NCI-H1048 (cell line): ENCODE data around the gene LRRC8B.

Experiments
- DNase-seq: peaks from one replicate; lab custom pipeline; 2025; lab: John Stamatoyannopoulos, UW

The LRRC8B gene

DNA sequence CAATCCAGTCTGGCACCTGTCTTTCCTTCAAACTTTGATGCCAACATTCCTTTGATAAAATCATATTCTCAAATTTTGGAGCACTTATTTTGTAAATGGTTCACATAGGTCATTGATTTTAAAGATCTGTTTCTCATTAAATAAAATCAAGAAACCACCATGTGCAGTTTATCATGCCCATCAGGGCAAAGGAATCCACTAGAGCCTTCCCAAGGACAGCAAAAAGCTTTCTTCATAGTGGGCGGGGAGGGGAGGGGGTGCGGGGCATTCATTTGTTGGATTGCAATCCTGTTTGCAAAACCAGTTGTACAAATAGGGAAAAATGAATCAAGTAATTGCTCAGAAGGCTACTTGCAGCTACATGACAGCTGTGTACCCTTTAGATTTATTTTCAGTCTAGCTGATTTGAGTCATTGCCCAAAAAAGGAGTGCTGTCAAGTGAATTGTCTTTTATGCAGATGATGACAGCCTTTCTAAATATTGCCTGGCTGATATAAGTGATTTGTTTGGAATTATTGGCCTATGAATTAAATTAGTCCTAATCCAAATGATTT is 23.0 kb downstream of the LRRC8B start:
- DNase-seq = no peak

DNA sequence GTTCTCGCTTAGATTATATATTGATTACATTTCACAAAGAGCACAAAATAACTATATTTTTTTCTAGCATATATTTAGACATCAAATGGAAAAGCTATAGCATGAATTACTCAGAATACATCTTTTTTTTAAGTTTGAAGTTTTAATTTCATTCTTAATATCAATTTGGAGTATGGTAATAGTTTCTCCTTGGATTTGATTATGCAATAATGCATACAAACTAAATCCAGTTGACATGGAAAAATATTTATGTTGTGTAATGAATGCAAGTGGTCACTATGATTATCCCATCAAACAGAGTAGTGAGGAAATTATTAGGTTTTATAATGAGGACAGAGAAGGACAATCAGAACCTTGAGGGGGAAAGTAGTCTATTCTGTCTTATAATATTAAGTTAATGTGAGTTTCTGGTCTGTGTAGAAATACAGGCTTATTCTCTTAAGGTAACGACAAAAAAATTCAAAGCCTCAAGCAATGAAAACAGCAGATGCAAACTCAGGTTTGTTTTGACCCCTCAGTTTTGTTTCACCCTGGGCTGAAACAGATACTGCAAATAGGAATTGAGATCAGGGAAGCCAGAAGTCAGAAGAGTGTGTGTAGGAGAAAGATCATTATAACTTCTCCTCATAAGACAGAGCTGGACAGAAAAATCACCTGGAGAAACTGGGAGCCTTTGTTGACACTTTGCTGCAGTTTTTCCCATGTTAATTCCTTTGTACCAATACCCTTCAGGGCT is 23.7 kb downstream of the LRRC8B start:
- no peak for DNase-seq

DNA sequence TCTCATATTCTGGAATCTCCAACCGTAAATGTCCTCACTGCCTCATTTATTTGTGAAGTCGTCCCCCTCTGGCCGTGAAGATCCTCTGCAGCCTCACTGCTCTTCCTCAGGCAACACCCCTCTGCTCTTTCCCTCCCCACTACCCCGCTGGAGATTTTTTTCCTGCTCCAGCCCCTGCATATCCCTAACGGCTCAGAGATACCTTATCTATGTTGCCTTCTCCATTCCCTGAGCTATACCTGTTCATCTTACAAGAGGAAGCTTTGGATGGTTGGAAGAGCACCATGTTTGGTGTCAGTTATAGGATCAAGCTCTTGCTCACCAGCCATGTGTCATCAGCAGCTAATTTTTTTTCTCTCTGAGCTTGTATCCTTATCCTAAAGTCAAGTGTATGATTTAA is 26.4 kb downstream of the LRRC8B start:
- no peak for DNase-seq

DNA sequence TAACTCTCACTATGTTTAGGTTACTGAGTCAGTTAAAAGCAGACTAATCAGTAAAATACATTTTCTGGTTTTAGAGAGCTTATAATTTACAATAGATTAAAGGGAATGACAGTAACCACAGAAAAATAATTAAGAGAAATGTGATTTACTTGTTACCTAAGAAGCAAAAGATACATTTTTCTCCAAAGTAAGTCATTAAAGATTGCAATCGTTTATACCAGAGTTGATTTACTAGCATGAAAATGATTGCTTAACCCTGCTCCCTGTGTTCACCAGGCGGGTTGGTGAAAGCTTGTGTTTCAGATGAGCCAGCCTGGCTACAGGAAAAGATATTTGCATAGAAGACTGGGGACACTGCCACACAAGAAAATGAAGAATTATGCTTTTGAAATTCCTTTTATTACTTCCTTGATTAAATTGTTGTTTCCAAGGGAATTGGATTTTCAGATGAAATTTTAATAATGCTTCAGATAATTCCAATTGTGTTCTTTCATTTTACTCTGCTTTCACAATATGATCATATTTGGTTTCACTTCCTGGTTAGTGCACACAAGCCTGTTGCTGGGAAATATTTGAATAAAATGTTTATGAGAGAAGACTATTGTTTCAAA is 27.9 kb downstream of the LRRC8B start:
- peak; percentile 74 for DNase-seq

DNA sequence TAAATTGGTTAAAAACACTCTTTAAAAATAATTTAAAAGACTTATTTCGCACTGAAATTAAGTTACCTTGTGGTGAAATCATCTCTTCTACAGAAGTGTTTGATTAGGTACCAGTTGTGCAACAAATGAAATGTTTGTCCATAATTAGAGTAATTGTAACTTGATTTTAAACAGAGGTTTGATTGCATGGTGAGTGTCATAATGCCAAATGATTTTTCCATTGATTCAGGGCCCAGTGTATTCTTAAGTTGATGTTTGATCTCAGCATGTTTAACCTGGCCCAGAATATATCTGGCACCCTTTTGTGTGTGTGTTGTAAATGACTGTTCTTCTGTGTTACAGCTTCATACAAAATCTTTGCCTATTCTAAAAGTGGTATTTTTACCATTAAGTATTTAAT is 28.5 kb downstream of the LRRC8B start:
- DNase-seq = no peak

DNA sequence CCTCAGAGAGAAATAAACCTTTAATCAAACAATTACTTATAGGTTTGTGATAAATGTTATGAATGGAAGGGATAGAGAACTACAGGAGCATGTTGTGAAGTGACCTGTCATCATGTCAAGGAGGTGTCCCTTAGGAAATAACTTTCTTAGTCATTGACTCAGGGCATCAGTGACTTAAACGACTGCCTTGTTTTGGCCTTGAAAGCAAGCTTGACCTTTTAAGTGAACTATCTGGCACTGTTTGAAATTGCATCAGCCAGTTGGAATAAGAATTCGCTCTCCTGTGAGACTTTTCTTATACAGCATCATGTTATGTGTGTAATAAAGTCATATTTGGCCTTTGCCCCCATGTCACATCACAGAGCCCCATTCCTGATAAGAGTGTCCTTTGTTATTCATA is 30.9 kb downstream of the LRRC8B start:
- DNase-seq = no peak

DNA sequence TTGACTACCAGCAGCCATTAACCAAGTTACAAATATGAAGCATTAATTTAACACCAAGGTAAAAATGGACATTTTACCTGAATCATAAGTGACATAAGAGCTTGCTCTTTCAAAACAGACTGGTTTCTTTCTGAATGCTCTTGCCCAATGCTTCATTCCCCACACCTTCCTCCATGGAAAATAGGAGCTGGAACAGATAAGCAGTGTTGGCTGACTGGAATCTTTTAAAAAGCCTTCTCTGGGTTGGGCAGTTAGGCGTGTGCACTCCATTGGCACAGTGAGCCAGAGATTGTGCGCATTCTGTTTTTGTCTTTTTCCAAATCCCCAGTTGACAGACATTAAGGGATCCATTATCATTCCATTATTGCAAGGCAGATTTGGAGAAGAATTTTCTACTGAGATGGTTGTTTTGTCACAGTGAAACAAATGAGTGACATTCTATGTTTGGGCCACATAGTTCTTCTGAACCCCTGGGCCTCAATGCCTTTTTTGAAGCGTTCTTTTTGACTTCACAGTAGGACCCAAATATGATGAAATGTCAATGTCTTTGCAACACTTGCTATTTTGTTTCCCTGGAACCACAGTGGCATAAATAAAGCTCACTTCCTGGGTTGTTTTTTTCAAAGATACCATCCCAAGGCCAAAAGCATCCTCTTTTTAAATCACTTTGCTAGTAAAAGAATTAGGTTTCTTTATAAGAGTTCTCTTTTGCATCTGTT is 32.3 kb downstream of the LRRC8B start:
- no peak for DNase-seq

DNA sequence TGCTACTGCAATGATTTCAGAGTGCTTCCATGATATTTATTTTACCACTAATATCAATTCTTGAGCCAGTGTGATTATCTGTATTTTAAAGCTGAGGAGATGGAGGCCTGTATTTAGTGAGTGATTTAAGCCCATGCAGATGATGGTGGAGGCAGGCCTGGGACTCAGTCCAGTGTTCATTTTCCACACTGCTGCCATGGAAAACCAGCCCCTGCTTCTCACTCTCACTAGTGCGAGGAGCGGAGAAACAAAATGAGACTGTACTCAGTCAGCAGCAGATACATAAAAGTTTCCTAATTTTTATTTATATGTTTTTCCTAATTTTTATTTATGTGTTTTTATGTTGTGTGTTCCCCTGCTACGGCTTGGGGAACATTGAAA is 32.8 kb downstream of the LRRC8B start:
- no peak for DNase-seq

DNA sequence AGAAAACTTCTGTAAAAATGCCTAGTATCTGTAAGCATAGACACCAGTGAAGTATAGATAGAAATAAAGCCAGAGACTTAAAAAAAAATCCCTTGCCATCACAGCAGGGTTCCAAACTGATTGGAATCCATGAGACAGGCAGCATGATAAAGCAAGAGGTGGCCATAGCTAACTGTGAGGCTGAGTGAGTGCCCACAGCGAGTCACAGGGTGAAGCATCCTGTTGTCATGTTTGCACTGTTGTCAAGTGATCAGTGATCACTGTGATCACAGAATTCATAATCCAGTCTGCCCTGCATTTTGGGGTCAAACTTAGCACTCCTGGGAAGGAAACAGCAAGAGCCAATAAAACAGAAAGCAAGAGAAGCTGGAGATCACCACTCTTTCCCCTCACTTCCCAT is 33.3 kb downstream of the LRRC8B start:
- DNase-seq = no peak

DNA sequence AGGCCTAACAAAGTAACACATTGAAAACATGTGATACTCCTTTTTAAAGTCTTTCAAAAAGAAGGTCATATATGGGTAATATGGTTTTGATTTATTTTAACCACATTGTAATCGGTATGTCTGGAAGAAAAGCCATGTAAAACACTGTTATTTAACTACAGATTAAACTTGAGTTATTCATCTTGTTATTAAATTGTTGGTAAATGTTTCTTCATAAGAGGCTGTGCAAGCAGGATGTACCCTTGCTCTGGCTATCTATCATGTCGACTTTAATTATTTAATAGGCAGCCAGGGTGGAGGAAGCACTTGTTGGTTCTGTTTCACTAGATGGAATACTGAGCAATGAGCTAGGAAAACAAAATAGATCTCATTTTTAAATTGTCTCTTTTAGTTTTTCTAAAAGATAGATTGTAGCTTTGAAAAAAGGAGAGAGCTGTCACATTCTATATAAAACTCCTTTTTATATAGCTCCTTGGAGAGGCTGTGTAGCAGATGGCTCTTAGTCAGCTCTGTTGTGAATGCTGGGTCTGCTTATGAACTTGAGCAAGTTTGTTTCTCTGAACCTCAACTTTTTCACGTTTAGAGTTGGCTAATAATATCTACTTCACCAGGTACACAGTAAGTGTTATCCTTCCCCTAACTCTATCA is 39.5 kb downstream of the LRRC8B start:
- DNase-seq = no peak

DNA sequence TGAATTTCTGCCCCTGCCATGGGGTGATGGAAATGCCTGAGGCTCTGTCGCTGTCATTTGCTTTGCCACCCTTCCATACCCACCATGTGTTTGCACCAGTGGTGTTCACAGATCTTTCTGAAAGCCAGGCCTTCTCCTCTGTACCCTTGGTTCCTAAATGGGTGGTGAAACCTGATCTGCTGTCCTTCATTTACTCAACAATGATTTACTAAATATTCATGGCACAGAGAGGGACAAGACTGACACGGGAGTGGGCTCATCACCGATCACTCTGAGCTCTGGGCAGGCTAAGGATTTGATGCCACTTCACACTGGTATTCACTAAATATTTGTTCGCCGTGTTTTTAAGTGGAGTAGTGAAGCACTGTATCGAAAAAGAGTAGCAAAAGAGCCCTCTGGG is 40.9 kb downstream of the LRRC8B start:
- DNase-seq = no peak

DNA sequence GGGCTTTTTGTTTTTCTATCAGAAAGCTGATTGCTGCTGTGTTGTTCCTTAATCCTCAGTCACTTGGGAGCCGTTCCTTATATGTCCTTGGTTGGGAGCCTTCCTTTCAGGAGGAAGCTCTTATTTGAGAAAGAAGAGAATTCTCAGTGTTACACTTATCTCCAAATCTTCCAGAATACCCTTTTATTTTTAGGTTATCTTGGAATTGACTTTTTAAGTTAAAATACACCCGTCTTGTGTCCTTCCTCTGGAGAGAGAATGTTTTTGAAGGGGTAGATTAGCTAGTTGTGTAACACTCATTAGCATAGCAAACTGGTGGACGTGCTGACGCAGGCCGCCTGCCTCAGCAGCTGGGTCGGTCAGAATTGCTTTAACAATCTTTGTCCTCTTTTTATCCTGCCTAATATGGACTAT is 42.1 kb downstream of the LRRC8B start:
- DNase-seq = no peak

DNA sequence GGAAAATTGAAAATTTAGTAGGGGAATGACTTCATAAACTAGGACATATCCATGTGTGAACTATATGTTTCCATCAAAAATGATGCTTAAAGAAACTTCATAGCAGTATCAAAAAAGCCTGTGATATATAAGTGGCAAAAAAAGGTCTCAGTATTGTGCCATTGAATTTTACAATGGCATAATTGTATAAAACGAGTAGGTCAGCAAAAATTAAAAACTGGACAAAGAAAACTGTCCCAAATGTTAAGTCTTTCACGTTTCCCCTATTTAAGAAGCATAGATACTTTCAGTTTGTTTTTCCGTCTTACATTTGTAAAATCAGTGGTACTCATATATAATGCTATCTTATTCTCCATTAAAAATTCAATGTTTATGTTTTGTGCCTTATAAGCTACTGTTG is 43.2 kb downstream of the LRRC8B start:
- DNase-seq = no peak

DNA sequence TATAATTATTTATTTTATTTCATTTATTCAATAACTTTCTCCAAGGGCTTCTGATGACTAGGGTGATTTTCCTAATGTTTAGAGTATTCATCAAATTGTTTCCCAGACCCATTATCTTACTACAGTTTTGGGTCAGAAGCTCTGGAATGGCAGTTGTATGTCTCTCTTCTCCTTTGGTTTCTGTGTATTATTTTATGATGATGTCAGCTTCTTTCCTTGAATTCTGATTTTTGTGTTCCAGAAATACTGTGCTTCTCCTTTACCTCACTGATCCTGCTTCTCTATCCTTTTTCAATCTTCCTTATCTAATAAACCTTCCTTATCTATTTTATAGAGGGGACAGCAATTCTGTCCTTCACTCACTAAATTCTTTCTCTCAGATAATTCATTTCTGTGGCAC is 48.8 kb downstream of the LRRC8B start:
- no peak for DNase-seq

DNA sequence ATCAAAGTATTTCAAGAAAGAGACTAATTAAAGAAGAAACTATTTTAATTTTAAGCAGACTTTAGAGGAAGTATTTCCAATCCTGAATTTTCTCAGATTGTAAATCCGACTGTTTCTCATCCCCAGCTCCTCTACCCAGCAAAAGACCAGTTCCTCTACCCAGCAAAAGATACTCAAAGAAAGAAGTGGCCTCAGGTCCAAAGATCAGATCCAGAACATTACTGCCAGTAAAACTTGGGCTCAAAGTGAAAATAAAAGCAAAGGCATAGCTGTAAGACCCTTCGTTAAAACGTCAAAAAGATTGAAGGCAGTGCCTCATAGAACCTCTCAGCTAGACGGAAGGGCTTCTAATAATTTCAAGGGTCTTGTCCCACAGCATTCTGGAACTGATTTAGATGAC is 50.0 kb downstream of the LRRC8B start:
- DNase-seq = no peak

DNA sequence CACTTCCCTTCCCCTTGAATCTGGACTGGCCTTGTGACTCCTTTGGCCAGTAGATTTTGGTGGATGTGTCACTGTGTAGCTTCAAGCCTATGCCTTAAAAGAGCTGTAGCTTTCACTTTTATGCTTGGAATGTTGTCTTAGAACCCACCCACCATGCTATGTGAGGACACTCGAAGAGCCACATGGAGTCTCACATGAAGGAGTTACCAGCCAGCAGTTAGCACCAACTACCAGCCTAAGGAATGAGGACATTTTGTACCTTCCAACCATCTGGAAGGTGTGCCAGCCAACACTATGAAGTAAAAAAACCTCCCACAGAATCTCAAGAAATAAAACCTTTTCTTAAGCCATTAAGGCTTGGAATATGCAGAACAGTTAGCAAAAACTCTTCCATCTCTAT is 50.6 kb downstream of the LRRC8B start:
- no peak for DNase-seq

DNA sequence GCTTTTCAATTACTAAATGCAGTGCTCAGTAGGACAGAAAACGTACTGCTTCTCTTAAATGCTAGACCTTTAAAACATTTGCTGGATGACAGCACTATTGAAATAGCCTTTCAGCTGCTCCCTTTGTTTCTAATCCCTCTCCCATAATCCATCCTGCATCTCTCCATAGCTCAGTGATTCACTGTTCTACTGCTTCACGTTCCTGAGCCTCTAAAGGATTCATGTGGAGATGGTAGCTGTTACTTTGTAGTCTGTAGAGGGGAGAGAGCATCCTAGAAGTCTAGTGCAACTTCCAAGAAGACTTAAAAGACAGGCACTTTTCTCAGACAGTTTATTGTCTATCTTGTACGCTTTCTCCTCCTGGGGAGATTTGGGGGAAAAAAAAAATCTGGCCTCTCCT is 51.4 kb downstream of the LRRC8B start:
- DNase-seq = no peak

DNA sequence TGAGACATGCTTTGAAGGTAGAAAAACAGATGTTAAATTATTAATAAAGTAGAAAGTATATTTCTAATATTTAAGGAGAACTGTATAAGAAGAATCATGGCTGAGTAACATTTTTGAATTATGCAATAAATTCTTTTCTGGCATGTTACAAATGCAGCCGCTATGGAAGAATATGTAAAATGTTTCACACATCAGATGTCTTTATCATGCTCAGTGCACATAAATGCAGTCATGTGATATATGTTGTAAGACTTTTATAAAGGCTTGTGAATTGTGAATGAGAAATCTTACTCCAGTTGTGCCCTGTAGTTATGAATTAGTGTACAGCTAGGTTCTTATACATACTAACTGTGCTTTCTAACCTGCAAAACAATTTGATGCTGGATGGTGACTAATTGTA is 53.5 kb downstream of the LRRC8B start:
- DNase-seq = no peak

DNA sequence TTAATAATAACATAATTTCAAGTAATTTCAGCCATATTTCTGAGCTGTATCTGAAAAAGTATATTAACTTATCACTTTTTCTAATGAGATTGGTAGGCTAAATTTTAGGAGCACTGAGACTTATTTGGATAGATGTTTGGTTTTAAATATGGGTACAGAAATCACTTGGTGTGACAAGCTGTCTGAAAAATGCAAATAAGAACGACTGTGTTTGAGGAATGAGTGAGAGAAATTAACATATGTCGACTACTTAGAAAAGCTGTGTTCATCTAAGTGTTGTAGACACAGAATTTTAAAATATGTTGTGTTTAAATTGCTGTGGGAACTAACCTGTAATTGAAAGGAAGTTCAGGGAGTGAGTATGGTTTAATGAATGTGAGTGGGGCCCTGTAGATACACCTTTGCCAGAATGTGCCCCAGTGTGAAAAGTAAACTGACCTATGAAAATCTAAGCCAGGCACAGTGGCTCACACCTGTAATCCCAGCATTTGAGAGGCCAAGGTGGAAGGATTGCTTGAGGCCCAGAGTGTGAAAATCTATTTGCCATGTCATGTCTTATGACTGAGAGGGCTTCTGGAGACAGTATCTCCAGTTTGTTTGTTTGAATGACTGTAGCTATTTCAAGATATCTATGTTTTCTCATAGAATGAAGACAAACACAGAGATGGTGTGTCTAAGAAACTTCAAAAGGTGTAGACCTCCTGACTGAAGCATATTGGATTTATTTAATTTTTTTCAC is 54.5 kb downstream of the LRRC8B start:
- DNase-seq = no peak

DNA sequence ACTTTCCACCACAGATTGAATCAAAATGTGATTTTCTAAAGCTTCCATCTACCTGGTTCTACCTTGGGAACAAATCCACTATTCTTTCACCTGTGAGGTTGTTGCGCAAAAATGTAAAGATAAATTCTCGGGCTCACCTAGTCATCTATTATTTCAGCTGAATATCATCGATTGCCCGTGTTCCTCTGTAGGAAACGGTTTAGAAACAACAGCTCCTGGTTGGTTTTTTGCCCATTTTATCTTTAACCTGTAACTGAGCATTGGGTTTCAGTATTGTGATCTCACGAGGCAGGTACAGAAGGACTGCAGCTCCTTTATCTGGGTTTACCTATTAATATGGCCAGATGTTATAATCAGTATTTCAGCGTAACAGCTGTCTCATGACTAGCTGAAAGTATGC is 55.4 kb downstream of the LRRC8B start:
- no peak for DNase-seq

DNA sequence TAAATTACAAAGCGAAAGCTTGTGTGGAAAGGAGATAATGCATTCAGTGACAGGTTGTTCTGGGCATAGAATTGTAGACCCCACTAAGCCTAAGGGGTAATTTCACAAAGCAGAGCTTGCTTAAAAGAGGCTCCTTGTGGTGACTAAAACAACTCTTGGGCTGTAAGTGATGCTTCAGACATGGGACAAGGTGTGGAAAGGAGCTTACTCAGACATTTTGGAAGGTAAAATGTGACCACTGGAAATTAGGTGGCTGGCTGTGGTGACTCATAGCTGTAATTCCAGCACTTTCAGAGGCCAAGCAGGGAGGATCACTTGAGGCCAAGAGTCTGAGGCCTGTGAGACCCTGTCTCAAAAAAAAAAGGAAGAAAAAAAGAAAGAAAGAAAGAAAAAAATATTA is 57.2 kb downstream of the LRRC8B start:
- DNase-seq = no peak

DNA sequence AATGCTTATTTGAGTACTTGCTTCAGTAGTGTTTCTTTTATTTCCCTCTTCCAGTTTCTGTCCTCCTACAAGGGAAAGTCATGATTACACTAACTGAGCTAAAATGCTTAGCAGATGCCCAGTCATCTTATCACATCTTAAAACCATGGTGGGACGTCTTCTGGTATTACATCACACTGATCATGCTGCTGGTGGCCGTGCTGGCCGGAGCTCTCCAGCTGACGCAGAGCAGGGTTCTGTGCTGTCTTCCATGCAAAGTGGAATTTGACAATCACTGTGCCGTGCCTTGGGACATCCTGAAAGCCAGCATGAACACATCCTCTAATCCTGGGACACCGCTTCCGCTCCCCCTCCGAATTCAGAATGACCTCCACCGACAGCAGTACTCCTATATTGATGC is 57.9 kb downstream of the LRRC8B start:
- no peak for DNase-seq
